GM18499 (cell line): ENCODE data around the gene EPHB3.

Experiments
- ATAC-seq: cut with Tn5 transposase; IDR thresholded peaks from one replicate; pipeline ENCODE4 v1.9.1; 2021; ENCODE audit warnings: moderate number of reproducible peaks; ENCODE audit not compliant: insufficient read depth, unreplicated experiment

EPHB3 gene

DNA sequence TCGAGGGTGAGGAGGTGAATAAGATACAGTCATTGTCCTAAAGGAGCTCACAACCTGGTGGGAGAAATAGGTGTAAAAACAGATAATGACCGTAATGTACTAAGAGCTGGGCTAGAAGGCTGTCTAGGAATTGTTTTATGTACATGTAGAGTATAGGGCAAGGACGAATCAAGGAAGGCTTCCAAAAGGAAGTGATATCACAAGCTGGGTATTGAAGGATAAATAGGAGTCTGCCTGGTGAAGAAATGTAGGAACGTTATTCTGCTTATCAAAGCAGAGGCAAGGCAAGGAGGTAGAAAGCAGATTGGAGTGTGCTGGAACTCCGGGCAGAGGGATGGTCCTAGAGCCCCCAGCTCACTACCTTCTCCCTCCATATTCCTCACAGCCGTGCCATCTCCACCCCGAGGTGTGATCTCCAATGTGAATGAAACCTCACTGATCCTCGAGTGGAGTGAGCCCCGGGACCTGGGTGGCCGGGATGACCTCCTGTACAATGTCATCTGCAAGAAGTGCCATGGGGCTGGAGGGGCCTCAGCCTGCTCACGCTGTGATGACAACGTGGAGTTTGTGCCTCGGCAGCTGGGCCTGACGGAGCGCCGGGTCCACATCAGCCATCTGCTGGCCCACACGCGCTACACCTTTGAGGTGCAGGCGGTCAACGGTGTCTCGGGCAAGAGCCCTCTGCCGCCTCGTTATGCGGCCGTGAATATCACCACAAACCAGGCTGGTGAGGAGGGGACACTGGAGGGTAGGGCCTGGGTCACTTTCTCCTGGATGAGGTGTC lies 15.1 kb downstream of the EPHB3 start:
- no peak for ATAC-seq

GRCh38 chr3:184577546-184577945 lies 16.0 kb downstream of the EPHB3 start:
- no peak for ATAC-seq

DNA sequence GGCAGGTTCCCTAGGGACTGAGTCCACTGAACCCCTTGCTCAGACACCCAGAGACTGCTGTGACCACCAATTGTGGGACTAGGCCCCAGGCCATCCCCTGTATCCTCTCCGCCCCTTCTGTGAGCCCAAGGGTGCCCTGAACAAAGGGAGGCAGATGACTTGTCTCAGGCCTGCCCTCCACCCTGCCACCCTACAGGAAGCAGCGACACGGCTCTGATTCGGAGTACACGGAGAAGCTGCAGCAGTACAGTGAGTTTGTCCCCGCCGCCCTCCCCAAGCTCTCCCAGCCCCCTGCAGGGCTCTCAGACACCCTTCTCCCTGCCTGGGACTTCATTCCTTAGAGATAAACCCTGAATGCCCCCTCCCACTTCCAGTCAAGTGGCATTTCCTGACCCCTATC lies 16.6 kb downstream of the EPHB3 start:
- no peak for ATAC-seq

GRCh38 chr3:184578822-184579221 lies 17.2 kb downstream of the EPHB3 start:
- no peak for ATAC-seq

DNA sequence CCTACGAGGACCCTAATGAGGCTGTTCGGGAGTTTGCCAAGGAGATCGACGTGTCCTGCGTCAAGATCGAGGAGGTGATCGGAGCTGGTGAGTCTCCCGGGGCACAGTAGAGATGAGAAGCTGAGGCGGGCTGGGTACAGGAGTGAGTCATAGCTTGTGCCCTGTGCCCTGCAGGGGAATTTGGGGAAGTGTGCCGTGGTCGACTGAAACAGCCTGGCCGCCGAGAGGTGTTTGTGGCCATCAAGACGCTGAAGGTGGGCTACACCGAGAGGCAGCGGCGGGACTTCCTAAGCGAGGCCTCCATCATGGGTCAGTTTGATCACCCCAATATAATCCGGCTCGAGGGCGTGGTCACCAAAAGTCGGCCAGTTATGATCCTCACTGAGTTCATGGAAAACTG lies 17.9 kb downstream of the EPHB3 start:
- ATAC-seq: no peak

DNA sequence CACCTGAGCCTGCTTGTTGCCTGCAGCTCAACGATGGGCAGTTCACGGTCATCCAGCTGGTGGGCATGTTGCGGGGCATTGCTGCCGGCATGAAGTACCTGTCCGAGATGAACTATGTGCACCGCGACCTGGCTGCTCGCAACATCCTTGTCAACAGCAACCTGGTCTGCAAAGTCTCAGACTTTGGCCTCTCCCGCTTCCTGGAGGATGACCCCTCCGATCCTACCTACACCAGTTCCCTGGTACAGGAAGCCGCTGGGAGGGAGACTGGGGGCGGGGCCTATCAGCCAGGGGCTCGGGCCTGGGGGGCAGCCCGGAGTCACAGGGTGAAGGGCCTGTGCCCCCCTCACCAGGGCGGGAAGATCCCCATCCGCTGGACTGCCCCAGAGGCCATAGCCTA lies 18.8 kb downstream of the EPHB3 start:
- no peak for ATAC-seq

- no peak for ATAC-seq
Measured at GRCh38 chr3:184581331-184581855, 19.8 kb downstream of the EPHB3 start.

- no peak for ATAC-seq
Measured at GRCh38 chr3:184582646-184583577, 21.3 kb downstream of the EPHB3 start.

- no peak for ATAC-seq
Measured at GRCh38 chr3:184583578-184584451, 22.2 kb downstream of the EPHB3 start.

DNA sequence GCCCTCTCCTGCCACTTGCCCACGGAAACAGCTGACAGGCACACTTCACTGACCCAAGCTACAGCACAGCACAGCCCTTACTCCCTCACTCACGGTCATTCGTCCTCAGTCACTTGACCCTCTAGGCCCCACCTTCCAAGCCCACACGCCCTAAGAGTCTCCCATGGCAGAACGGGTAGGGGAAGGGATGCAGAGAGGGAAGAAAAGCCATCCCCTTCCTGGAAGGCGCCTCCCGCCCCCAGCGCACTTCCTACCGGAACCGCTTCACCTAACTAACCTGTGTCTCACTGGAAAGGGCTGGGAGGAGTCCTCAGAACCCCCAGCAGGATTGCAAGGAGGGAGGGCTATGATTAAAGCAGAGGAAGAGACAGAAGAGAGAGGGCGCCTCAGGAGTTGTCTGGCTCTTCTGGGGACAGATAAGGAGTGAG lies 22.9 kb downstream of the EPHB3 start:
- ATAC-seq: no peak

DNA sequence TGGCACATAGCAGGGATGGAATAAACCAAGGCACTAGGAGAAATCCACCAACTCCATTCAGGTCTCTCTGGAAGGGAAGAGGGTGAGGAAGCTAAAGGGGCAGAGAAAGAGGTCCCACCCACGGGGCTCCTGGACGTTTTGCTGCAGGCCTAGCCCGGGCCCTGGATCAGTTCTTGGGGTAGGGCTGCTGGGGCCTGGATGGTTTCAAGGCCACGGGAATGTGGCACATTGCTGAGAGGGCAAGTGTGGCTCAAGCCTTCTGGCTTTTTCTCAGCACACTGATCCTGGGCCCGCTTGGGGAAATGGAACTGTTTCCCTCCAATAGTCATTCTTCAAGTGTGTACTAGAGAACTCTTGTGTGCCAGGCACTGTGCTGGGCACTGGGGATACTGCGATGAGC lies 24.0 kb downstream of the EPHB3 start:
- ATAC-seq: no peak

DNA sequence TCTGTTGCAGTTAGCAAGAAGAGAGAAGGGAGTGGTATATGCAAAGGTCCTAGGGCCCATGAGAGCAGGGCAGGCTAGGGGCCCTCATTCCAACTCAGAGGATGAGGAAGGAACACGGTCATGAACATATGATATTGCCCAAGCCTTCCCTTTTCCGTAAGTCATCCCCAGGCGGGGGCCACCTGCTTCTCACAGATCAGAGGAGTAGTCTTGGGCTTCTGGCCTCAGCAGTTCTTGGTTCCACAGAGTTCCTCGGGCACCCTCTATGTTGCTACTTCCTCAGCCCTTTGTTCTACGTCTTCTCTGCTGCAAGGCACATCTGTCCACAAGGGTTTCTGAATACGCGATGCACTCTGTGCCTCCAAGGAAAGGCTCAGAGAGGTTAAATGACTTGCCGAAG lies 25.3 kb downstream of the EPHB3 start:
- no peak for ATAC-seq

GRCh38 chr3:184588776-184589175 lies 27.2 kb downstream of the EPHB3 start:
- no peak for ATAC-seq

- no peak for ATAC-seq
Measured at GRCh38 chr3:184590795-184591194, 29.2 kb downstream of the EPHB3 start.

GRCh38 chr3:184591789-184592188 lies 30.2 kb downstream of the EPHB3 start:
- no peak for ATAC-seq

DNA sequence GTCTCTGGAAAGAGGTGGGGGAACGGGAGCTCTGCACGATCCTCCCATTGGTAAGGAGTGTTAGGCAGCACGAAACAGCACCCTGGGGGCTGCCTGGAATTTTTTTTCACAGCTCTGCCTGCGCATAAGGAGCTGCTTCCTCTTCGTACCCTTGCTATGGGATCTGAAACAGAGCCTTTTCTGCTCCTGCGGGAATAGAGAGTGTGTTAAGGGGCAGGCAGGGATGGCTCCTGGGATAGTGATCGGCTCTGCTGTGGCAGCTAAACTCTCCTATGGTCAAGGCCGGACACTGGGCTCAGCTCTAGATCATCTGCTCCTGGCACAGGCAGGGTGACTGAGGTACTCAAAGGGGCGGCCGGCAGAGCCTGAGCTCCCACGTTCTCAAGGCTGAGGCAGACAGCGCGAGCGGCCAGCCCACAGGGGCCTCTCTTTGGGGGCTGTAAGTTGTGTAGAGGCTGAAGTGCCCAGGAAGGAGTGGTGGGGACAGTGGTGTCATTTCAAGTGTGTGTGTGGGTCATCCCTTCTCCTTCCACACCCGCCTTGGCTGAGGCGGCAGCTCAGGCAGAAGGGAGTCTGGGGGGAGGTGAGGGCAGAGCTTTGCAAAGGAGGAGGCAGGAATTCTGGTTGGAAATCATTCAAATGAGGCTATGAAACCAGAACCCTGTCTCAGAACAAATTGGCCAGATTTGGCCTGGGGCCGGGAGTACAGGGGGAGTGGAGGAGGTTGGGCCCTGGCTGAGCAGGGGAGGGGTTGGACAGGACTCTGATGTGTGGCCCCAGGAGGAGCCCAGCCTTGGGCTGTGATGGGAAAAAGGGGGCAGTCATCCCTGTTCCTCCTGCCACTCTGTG lies 31.0 kb downstream of the EPHB3 start:
- no peak for ATAC-seq

GRCh38 chr3:184593220-184593927 lies 31.8 kb downstream of the EPHB3 start:
- ATAC-seq: no peak

GRCh38 chr3:184593928-184594303 lies 32.3 kb downstream of the EPHB3 start:
- no peak for ATAC-seq
